GM20000 (cell line): ENCODE results near the gene CEMIP2.

ENCODE experiments used
- DNase-seq: peaks from one replicate; pipeline ENCODE4 v3.0.0; 2012; ENCODE audit warnings: low spot score
- TF ChIP-seq, protein P1 (sequence below): IDR thresholded peaks from 2 replicates; pipeline ENCODE4 v1.5.1; 2012; ENCODE audit warnings: mild to moderate bottlenecking, control low read depth; ENCODE audit errors: extremely low read depth, missing control alignments

Gene CEMIP2

DNA sequence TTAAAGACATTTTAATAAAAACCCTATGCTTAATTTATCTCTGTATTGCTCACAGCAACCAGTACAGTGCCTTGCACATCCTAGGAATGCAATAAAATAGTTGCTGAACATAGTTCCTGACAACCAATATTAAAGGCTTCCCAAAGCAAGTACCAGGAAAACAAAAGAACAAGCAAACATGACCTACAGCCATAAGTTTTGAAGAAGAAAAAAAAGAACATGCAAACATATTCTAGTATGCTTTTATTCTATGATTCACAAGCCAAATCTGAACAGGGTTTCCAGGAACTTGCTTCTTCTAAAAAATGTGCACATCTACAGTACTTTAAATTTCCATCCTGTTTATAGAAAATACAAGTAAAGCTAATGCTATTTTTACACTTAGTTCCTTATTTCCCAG is 4.5 kb downstream of the CEMIP2 start:
- DNase-seq: no peak
- TF ChIP-seq, protein P1, sequence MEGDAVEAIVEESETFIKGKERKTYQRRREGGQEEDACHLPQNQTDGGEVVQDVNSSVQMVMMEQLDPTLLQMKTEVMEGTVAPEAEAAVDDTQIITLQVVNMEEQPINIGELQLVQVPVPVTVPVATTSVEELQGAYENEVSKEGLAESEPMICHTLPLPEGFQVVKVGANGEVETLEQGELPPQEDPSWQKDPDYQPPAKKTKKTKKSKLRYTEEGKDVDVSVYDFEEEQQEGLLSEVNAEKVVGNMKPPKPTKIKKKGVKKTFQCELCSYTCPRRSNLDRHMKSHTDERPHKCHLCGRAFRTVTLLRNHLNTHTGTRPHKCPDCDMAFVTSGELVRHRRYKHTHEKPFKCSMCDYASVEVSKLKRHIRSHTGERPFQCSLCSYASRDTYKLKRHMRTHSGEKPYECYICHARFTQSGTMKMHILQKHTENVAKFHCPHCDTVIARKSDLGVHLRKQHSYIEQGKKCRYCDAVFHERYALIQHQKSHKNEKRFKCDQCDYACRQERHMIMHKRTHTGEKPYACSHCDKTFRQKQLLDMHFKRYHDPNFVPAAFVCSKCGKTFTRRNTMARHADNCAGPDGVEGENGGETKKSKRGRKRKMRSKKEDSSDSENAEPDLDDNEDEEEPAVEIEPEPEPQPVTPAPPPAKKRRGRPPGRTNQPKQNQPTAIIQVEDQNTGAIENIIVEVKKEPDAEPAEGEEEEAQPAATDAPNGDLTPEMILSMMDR: no peak

DNA sequence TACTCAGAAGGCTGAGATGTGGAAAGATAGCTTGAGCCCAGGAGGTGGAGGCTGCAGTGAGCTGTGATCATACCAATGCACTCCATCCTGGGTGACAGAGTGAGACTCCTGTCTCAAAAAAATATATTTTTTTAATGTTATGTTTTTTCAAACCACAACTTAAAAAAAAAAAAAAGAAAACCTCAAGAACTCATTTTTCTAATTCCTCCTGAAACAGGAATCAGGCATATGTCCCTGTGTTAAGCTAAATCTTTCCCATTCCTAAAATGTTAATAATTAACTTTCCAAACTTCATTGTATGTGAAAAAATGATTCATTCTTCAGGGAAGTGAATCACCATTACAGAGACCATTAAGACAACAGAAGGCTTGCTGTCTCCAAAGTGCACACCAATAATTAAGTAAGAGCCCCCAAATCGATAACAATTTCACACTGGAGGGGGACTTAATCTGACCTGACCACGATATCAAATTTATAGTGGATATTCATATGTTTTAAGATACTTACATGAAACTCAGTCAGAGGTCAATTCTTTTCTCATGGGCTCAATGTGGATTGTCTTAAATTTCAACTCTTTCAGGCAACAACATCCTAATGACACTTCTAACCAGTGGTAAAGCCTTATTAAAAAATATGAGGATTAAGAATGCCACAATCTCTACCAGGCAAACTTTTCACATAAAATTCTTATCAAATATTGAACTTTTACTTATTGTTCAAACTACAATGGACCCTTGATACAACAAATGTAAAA is 5.2 kb downstream of the CEMIP2 start:
- TF ChIP-seq, protein P1: no peak
- no peak for DNase-seq

DNA sequence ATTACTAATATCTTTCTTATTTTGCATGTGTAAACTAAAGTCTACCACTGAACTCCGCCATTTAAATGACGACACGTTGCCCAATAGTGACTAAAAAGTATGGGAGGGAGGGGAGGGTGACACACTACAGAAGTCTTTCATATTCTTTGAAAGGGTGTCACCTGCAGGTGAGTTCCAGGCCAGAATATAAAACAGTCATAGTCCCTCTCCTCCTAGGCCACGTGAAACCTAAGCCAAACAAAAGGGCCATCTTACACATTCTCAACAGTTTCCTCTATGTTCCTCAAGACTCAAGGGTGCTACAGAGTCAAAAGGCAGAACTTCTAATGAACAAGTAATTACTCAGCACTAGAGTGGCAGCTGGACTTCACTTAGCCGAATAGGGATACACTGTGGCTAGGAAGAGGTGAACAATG is 6.4 kb downstream of the CEMIP2 start:
- DNase-seq: no peak
- TF ChIP-seq, protein P1: no peak

DNA sequence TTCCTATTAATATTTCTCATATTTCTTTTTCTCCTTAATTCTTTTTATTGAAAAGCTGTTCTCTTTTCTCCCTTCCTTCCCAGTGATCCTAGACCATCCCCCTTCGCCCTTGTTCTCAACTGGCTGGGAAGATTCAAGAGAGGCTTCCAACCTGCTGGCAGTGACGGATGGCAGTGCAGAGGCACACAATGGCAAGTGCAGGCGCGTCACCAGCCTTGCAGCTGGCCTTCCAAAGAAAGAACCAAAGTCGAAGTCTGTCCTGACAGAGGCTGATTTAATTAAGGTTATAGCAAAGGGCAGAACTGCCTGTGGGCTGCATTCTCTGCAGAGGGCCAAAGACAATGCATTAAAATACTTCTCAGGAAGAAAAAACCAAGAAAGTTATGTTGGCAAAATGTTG is 7.4 kb downstream of the CEMIP2 start:
- TF ChIP-seq, protein P1: no peak
- DNase-seq: no peak

DNA sequence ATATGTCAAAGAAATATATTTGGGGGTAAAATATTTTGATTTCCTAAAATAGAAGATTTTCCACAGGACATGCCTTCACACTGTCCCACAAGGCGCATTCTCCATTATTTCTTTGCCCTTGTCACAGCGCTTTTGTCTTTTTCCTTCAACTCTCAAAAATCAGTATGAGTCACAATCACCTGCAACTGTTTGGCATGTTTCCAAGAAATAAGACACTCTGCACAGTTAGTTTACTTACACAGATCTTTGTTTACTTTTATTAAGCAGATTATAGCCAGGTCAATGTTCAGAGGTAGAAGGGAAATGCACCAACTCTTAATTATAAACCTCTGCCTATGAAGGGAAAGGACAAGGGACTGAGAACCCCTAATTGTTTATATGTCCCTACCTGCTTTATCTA is 9.5 kb downstream of the CEMIP2 start:
- no peak for DNase-seq
- TF ChIP-seq, protein P1: no peak

DNA sequence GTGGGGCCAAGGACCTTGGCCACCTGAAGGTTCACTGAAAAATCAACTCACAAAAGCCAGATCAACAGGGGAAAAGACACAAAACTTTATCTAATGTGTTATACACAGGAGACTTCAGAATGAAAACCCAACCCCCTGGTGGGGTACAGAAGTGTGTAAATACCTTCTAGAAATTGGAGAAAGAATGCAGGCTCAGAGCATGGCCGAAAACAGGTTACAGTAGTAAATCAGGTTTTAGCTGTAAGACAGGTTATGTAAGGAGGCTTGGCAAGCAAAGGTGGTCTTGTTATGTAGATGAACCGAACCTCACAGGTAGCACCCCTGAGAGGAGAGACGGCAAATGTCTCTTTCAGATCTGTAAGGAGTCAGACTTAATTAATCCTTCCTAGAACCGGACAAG is 10.0 kb downstream of the CEMIP2 start:
- TF ChIP-seq, protein P1: no peak
- DNase-seq: no peak

DNA sequence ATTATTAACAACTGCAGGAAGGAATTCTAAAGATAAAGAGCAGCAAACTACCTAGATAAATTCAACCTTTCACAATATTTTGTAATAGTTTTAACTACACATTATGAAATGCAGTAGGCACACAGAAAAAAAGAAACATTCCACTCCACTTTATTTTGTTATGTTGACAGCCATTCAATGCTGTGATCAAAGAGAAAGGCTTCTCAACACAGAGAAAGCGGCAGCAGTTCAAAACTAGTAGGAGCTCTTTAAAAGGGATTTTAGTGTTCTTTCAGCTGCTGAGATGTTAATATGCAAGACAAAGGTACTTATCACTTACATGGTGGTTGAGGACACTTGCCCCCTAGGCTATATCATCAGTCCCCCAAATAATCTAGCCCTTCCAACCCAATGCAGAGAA is 11.6 kb downstream of the CEMIP2 start:
- TF ChIP-seq, protein P1: no peak
- DNase-seq: no peak
